PFSK-1 (cell line): Measurements from ENCODE around the gene MLPH.
A peak's percentile ranks its signal among the peaks of the same experiment; 100 is the strongest.

Experiments used
- FOXP2 ChIP-seq: optimal IDR thresholded peaks from 2 replicates; pipeline ENCODE3; 2011; ENCODE audit warnings: borderline replicate concordance, control low read depth, inconsistent platforms; ENCODE audit not compliant: insufficient read depth; ENCODE audit errors: extremely low read length, extremely low read depth
- POLR2AphosphoS5 ChIP-seq: IDR thresholded peaks from 2 replicates; pipeline ENCODE4 v1.6.1; 2012; ENCODE audit warnings: low read depth, mild to moderate bottlenecking, control low read depth, low read length, moderate library complexity
- SIN3A ChIP-seq: IDR thresholded peaks from 2 replicates; pipeline ENCODE4 v1.6.1; 2012; ENCODE audit warnings: mild to moderate bottlenecking, low read length, moderate library complexity, borderline replicate concordance; ENCODE audit not compliant: insufficient read depth
- TAF1 ChIP-seq: IDR thresholded peaks from 2 replicates; pipeline ENCODE4 v1.6.1; 2012; ENCODE audit warnings: low read length, control low read depth, borderline replicate concordance; ENCODE audit not compliant: insufficient read depth
- TF ChIP-seq, protein P1 (sequence below), 2 experiments: IDR thresholded peaks; 2 replicates each; pipeline versions ENCODE4 v1.6.1 to v1.8.0; 2011 to 2012; ENCODE audit warnings: low read depth in 2 of 2, low read length in 2 of 2, control low read depth in 1 of 2, inconsistent platforms in 1 of 2, mild to moderate bottlenecking in 1 of 2, moderate library complexity in 1 of 2; ENCODE audit not compliant: insufficient read depth in 1 of 2

The MLPH gene

DNA sequence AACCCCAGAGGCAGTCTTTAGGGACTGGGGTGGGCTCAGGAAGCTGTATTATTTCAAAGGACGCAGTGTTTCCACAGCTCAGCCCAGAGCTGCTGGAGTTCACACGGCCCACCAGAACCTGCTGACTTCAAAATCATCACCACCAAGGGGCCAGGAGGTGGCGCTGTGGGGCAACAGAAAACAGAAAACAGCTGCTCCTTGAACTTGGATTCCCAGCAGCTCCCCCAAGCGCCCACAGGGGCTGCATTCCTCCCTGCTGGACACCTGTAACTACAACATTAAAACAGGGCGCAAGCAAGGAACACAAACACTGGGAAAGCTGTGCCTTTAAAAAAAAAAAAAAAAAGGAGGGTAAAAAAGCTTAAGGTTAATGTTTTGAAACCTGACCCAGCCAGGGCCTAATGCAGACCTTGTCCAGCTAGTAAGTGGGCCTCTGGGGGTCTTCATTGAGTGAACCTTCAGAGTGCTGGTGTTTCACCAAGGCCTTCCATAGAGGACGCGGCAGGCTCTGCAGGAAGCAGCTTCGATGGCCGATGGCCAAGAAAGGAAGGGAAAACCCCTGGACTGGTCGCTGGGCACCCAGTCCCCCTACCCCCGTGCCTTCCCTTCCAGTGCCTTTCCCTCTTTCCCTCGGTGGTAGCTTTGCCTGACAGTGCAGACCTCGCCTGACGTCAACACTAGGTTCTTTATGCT is 25.9 kb downstream of the MLPH start:
- TF ChIP-seq POLR2AphosphoS5 (no peak), FOXP2 (peak; percentile 30)
- TF ChIP-seq, protein P1, sequence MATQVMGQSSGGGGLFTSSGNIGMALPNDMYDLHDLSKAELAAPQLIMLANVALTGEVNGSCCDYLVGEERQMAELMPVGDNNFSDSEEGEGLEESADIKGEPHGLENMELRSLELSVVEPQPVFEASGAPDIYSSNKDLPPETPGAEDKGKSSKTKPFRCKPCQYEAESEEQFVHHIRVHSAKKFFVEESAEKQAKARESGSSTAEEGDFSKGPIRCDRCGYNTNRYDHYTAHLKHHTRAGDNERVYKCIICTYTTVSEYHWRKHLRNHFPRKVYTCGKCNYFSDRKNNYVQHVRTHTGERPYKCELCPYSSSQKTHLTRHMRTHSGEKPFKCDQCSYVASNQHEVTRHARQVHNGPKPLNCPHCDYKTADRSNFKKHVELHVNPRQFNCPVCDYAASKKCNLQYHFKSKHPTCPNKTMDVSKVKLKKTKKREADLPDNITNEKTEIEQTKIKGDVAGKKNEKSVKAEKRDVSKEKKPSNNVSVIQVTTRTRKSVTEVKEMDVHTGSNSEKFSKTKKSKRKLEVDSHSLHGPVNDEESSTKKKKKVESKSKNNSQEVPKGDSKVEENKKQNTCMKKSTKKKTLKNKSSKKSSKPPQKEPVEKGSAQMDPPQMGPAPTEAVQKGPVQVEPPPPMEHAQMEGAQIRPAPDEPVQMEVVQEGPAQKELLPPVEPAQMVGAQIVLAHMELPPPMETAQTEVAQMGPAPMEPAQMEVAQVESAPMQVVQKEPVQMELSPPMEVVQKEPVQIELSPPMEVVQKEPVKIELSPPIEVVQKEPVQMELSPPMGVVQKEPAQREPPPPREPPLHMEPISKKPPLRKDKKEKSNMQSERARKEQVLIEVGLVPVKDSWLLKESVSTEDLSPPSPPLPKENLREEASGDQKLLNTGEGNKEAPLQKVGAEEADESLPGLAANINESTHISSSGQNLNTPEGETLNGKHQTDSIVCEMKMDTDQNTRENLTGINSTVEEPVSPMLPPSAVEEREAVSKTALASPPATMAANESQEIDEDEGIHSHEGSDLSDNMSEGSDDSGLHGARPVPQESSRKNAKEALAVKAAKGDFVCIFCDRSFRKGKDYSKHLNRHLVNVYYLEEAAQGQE (IDR thresholded peaks at IDR 0.05; ENCODE audit: insufficient read depth in 1 of 2, low read depth in 2 of 2, low read length in 2 of 2): no peak

DNA sequence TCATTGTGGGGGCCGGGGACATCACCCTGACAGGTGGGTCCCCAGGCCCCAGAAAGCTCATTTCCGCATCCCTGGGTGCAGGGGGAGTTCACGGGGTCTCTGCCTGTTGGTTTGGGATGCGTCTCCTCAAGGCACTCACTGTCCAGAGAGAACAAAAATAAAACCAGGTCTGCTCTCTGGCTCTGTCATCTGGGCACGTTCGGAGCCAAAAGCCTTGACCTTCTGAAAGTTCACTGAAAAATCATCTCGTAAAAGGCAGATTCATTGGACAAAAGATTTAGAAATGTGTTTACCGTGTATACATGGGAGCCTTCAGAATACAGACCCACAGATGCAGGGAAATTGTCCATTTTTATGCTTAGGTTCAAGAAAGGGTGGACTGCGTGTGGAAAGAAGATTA is 26.6 kb downstream of the MLPH start:
- TF ChIP-seq SIN3A: no peak

DNA sequence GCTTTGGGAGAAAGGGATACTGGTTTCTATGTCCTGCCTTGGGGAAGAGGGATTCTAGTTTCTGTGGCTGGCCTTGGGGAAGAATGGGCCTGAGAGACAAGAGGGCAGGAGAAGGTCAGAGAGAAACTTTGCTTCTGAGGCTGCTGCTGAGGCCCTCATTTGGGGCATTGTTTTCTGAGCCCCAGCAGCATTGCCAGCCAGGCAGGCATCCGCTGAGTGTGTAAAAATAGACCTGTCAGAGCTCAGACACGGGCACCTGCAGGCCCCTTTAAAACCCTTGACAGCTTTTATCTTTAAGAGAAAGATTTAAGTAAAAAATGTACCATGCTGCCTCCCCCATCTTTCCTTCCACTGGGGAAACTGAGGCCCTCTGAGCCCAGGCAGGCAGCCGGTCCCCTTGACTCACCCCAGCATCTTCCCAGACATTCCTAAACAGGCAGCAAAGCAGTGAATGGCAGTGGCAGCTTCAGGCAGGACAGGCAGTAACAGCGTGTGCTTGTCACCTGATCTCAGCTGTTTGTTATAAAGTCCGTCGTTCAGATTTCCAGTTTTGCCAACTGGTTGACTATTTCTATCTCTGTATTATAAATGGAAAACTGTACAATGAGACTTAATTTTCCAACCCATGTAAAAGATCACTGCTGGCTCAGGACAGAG is 27.6 kb downstream of the MLPH start:
- TF ChIP-seq, protein P1 (IDR thresholded peaks at IDR 0.05; ENCODE audit: insufficient read depth in 1 of 2, low read depth in 2 of 2, low read length in 2 of 2): no peak
- TF ChIP-seq TAF1: no peak
- no peak for TF ChIP-seq FOXP2
- no peak for TF ChIP-seq SIN3A
- no peak for TF ChIP-seq POLR2AphosphoS5

DNA sequence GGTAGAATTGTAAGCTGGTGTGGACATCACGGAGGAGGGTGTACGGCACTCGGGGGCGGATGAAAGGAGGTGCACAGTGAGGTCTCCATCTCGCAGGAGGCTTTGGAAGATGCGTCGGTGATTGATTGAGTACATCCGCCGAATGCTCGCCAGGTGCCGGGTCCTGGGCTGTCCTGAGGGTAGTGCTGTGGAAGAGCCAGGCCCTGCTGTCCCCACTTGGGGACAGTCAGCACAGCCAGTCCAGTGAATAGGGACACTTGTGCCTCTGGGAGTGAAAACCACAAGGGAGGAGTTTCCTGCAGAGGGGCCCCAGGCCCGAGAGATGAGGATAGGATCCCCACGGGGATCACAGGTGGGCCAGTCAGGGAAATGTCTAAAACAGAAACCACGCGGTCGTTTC is 28.1 kb downstream of the MLPH start:
- TF ChIP-seq POLR2AphosphoS5: no peak
- TF ChIP-seq, protein P1 (IDR thresholded peaks at IDR 0.05; ENCODE audit: insufficient read depth in 1 of 2, low read depth in 2 of 2, low read length in 2 of 2): no peak
- no peak for TF ChIP-seq FOXP2
- no peak for TF ChIP-seq TAF1
- no peak for TF ChIP-seq SIN3A

DNA sequence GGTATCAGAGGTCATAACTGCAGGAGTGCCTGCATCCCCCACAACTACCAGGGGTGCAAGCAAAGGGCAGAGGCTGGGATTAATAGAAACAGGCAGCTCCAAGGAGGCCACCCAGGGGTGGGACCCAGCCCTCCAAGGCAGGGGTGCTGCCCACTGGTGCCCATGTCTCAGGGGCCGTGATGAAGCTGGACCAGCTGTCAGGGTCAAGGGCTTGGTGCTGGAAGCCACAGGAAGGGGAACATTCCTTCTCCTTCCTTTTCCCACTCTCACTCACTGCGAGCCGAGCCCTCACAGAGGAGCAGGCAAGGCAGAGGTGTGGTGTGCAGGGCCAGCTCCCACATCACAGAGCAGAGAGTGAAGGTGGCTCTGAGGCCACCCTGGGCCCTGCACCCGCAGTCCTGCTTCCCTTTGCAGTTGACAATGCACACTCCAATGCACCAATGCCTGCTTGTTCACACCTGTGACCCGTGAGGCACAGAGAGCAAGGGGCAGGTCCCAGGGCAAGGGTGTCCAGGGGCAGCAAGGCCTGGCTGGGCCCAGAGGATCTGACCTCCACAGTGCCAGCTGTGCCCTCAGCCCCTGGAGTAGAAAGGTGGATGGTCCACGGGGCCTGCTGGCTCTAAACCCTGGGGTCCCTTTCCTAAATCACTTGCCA is 28.7 kb downstream of the MLPH start:
- no peak for TF ChIP-seq TAF1
- no peak for TF ChIP-seq POLR2AphosphoS5
- no peak for TF ChIP-seq FOXP2
- TF ChIP-seq, protein P1 (IDR thresholded peaks at IDR 0.05; ENCODE audit: insufficient read depth in 1 of 2, low read depth in 2 of 2, low read length in 2 of 2): no peak
- no peak for TF ChIP-seq SIN3A
